ENCODE results near the gene MAZ.
"Not testable (repeated sequence)": the region's sequence is repeated elsewhere in the genome, so short reads cannot be mapped to it uniquely, and the experiment has no call there.

The MAZ gene

GRCh38 chr16:29784157-29784556, 22.2 kb upstream of the MAZ start:
- DNase-seq, result no peak
- no peak for TF ChIP-seq CTCF (IDR thresholded peaks at IDR 0.05; ENCODE audit: low read depth, low read length)
- H3K27ac ChIP-seq, result no peak overlapping the region

GRCh38 chr16:29784901-29785500, 21.3 kb upstream of the MAZ start:
- TF ChIP-seq CTCF (IDR thresholded peaks at IDR 0.05; ENCODE audit: low read depth, low read length), result no peak
- H3K4me3 ChIP-seq (ENCODE audit: low read depth, low read length), result no peak overlapping the region

More at GRCh38 chr16:29784157-29784556, 22.2 kb upstream of the MAZ start:
- Histone ChIP-seq H3K27me3 (ENCODE audit: insufficient read depth, low read depth, severe bottlenecking) (no peaks in the 10 kb centered on the region), H3K9me3 (ENCODE audit: severe bottlenecking) (no peaks in the 10 kb centered on the region), H3K36me3 (no peaks in the 10 kb centered on the region), H3K4me3 (ENCODE audit: low read depth, low read length) (no peak overlapping the region)

GRCh38 chr16:29787155-29787554, 19.2 kb upstream of the MAZ start:
- H3K9me3 ChIP-seq (ENCODE audit: severe bottlenecking); H3K27me3 ChIP-seq (ENCODE audit: insufficient read depth, low read depth, severe bottlenecking); DNase-seq; H3K4me3 ChIP-seq (ENCODE audit: low read depth, low read length); H3K27ac ChIP-seq: not testable (repeated sequence)
- H3K36me3 ChIP-seq, result peaks cover 11% of the 10 kb centered on the region

More at GRCh38 chr16:29784901-29785500, 21.3 kb upstream of the MAZ start:
- H3K27ac ChIP-seq, result no peak overlapping the region
- no peak for DNase-seq
- H3K9me3 ChIP-seq (ENCODE audit: severe bottlenecking), result no peaks in the 10 kb centered on the region
- H3K27me3 ChIP-seq (ENCODE audit: insufficient read depth, low read depth, severe bottlenecking), result no peaks in the 10 kb centered on the region
- no peaks in the 10 kb centered on the region for H3K36me3 ChIP-seq

GRCh38 chr16:29789775-29790182, 16.6 kb upstream of the MAZ start:
- H3K9me3 ChIP-seq (ENCODE audit: severe bottlenecking), result no peaks in the 10 kb centered on the region
- peaks cover 37% of the 10 kb centered on the region for H3K36me3 ChIP-seq
- no peak for TF ChIP-seq CTCF (IDR thresholded peaks at IDR 0.05; ENCODE audit: low read depth, low read length)
- H3K27ac ChIP-seq, result peak overlapping the region; percentile 97
- no peak for DNase-seq
- peak overlapping the region; percentile 57 for H3K4me3 ChIP-seq (ENCODE audit: low read depth, low read length)
- H3K27me3 ChIP-seq (ENCODE audit: insufficient read depth, low read depth, severe bottlenecking), result no peaks in the 10 kb centered on the region

GRCh38 chr16:29790183-29790948, 16.0 kb upstream of the MAZ start, which contains the start of gene KIF22:
Gene KIF22, plus strand, starts transcription at chr16:29790751. Its CDS starts 9 bp downstream, at chr16:29790760.
- Histone ChIP-seq H3K27me3 (ENCODE audit: insufficient read depth, low read depth, severe bottlenecking) (no peaks in the 10 kb centered on the region), H3K27ac (peak within 1 kb of the TSS; percentile 97), H3K9me3 (ENCODE audit: severe bottlenecking) (no peaks in the 10 kb centered on the region), H3K4me3 (ENCODE audit: low read depth, low read length) (peak within 1 kb of the TSS; percentile 91), H3K36me3 (peaks cover 43% of the 10 kb centered on the region)
- peak; percentile 99 for DNase-seq
- peak; percentile 89 for TF ChIP-seq CTCF (IDR thresholded peaks at IDR 0.05; ENCODE audit: low read depth, low read length)

Measured in WERI-Rb-1 (cell line).